HG03378 (cell line): ENCODE results near the gene GPHN.

Experiments
- ATAC-seq: cut with Tn5 transposase; IDR thresholded peaks from one replicate; pipeline ENCODE4 v1.9.1; 2021; ENCODE audit warnings: mild to moderate bottlenecking, moderate library complexity; ENCODE audit not compliant: unreplicated experiment

Gene GPHN

GRCh38 chr14:67137744-67138371, 629.9 kb downstream of the GPHN start:
- ATAC-seq = no peak

GRCh38 chr14:67140556-67140955, 632.6 kb downstream of the GPHN start:
- no peak for ATAC-seq

- no peak for ATAC-seq
Observed at GRCh38 chr14:67141146-67141900, 633.4 kb downstream of the GPHN start.

GRCh38 chr14:67151082-67151666, 643.2 kb downstream of the GPHN start:
- ATAC-seq = no peak

- no peak for ATAC-seq
Observed at GRCh38 chr14:67158566-67158965, 650.6 kb downstream of the GPHN start.

- no peak for ATAC-seq
Observed at GRCh38 chr14:67162385-67162784, 654.4 kb downstream of the GPHN start.

- no peak for ATAC-seq
Observed at GRCh38 chr14:67166450-67166853, 658.5 kb downstream of the GPHN start.

GRCh38 chr14:67167420-67168109, 659.6 kb downstream of the GPHN start:
- no peak for ATAC-seq

- ATAC-seq = no peak
Observed at GRCh38 chr14:67168110-67168441, 660.1 kb downstream of the GPHN start.

- no peak for ATAC-seq
Observed at GRCh38 chr14:67170660-67171059, 662.7 kb downstream of the GPHN start.

- ATAC-seq = no peak
Observed at GRCh38 chr14:67172056-67172455, 664.1 kb downstream of the GPHN start.

- no peak for ATAC-seq
Observed at GRCh38 chr14:67172520-67172919, 664.6 kb downstream of the GPHN start.

- ATAC-seq = no peak
Observed at GRCh38 chr14:67173719-67174118, 665.8 kb downstream of the GPHN start.

GRCh38 chr14:67186172-67186768, 678.3 kb downstream of the GPHN start:
- ATAC-seq = no peak

- no peak for ATAC-seq
Observed at GRCh38 chr14:67186789-67187584, 679.0 kb downstream of the GPHN start.

- ATAC-seq = no peak
Observed at GRCh38 chr14:67187826-67188225, 679.9 kb downstream of the GPHN start.

GRCh38 chr14:67188326-67188725, 680.4 kb downstream of the GPHN start:
- ATAC-seq = no peak

- no peak for ATAC-seq
Observed at GRCh38 chr14:67191768-67192290, 683.9 kb downstream of the GPHN start.

- ATAC-seq = no peak
Observed at GRCh38 chr14:67192366-67192765, 684.4 kb downstream of the GPHN start.

GRCh38 chr14:67195279-67195678, 687.3 kb downstream of the GPHN start:
- ATAC-seq = no peak
